ENCODE results near the gene MRPL55.

The MRPL55 gene

GRCh38 chr1:228059634-228060457 is 49.3 kb downstream of the MRPL55 start:
- DNase-seq (ENCODE audit: low read depth) = no peak
- H3K4me3 ChIP-seq (ENCODE audit: control insufficient read depth, low read depth, low read length) = no peak overlapping the region
- no peak for TF ChIP-seq CTCF (IDR thresholded peaks at IDR 0.05; ENCODE audit: control insufficient read depth, insufficient read depth, low read depth, low read length, missing control alignments)

- no peak for TF ChIP-seq CTCF (IDR thresholded peaks at IDR 0.05; ENCODE audit: control insufficient read depth, insufficient read depth, low read depth, low read length, missing control alignments)
- DNase-seq (ENCODE audit: low read depth) = no peak
- H3K4me3 ChIP-seq (ENCODE audit: control insufficient read depth, low read depth, low read length) = no peak overlapping the region
These were observed 50.0 kb downstream of the MRPL55 start for GRCh38 chr1:228058949-228059633.

DNA sequence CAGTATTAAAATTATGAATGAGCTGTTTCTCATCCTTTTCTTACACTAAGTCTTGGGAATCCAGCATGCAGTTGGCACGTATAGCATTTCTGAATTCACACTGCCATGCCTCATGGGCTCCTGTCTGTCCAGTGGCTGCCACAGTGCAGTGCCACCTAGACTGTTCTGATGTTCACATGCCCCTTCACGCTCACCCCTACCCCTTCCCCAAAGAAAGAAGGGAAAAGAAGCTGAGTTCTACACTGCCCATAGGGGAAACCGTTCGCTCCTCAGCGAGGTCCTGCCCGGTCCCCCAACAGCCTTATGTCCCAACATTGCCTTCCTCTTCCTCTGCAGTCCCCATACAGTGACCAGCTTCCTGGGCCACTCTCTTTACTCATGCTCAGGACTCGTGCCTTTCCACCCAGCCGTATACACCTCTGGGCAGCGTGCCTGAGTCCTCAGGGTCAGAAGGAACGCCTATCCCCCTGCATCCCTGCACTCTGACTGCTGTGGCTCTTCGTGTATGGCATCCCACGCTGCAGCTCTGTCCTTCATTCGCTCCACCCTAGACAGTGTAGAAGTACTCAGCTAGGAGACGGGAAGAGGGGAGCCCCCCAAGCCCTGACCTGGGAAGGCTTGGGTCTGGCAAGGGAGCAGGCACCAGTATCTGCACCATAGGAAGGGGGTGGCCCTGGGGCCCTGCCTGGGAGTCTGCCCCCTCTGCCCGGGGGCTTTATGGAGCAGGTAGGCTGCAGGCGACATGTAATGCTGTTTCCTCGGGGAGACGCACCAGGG is 50.7 kb downstream of the MRPL55 start:
- TF ChIP-seq CTCF (IDR thresholded peaks at IDR 0.05; ENCODE audit: control insufficient read depth, insufficient read depth, low read depth, low read length, missing control alignments) = no peak
- no peak for DNase-seq (ENCODE audit: low read depth)
- no peak overlapping the region for H3K4me3 ChIP-seq (ENCODE audit: control insufficient read depth, low read depth, low read length)
